HTERT RPE-1 (cell line): ENCODE data around the gene MRGPRF.

Source experiments
- in situ Hi-C: fragments of 300-500 bp; cut with MboI; formaldehyde crosslinking; loops from 4 replicates; pipeline ENCODE4 v1.14.3; 2020; ENCODE audit warnings: low sequenced_read_pairs

The MRGPRF gene

DNA sequence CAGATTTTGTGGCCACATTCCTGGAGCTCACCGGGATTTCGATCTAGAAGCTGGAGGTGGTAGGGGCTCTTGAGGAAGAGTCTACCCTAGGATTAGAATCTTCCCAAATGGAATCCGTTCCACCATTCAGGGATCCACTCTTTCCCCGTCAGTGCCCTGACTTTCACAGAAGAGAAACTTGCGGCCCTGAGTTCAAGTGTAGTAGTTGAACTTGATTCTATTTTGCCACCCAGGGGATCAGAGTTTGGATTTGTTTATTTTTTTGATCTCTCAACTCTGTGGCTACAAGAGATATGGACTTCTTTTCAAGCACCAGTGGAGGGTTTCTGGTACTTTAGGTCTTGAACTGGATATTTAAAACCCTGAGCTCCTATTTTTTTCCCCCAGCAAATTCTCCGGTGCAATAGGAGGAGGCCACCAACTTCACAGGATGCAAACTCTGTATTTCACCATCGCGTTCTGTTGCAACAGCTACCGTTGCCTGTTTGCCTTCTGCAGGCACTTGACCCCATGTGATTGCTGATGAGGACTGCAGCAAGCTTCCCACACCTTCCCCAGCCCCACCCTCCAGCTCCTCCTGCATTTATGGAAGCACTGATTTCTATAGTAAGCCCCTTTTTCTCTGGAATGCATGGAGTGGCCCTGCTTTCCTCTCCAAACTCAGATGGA, 14.8 kb upstream of the MRGPRF start:
- in situ Hi-C loops: no loop called here

DNA sequence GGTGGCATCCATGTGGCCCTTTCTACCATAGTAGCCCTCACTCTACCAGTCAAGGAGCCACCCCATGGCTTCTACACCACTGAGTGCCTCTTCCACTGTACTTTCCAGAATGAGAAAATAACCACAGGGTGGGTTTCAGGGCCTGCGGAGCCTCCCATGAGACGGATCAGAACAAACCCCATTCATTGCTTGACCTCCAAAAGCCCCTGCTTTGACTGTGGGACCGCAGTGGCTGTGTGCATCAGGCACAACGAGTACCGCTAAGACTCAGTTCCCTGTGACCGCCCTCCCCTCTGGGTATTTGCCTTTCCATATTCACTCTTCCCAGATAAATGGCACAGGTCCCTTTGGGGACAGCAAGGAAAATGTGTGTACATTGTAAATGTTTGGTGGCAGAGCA, 11.5 kb upstream of the MRGPRF start:
- in situ Hi-C loops: no loop called here

DNA sequence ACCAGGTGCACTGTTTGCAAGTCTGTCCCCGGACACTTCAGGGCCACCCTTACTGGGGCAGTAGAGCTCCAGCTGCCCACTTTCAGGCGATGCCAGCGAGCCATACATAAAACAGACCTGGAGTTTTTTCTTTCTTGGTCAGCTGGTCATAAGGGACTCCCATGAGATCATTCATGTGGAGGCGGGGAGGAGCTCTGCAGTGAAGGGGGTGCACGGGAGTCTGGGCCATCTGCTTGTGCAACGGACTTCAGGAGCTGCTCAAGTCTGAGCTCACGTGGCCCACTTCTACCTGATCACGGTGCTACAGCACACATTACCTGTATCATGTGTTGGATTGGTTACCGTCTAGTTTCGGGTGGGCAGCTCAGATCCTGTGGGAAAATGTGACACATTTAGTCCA, 9.2 kb upstream of the MRGPRF start:
- in situ Hi-C loops: no loop called here

DNA sequence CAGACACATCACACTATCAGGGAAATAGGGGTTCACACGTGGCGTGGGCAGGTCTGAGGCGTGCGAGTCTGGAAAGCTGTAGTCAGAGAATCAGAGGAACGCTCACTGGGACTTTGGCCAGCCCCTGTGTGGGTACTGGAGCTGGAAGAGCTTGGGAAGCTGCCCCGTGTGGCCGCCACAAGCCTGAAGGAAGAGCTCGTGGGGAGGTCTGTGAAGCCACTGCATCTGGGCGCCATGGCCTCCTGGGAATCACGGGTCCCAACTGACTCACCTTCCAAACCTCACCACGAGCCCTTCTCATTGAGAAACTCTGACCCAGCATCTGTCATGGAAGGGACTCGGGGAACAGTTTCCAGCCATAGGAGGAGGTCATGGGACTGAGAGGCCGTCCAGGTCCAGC, 5.9 kb upstream of the MRGPRF start:
- in situ Hi-C loops: no loop called here

DNA sequence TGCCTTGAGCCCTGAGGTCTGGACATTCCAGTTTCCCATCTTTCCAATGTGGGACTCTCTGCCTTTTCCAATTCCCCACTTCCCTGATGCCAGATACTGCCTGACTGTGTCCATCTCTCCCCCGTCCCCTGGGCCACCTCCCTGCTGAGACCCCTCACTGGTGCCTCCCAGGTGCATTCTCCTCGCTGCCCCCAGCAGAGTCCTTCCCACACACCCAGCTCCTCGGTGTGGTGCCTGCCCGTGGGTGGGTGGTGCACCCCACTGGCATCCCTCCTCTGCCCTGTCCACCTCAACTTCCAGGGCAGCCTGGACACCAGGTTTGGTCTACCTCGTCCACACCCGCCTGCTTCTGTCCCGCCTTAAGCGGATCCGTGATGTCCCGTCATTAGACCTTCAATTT, 4.9 kb upstream of the MRGPRF start:
- in situ Hi-C loops: no loop called here

DNA sequence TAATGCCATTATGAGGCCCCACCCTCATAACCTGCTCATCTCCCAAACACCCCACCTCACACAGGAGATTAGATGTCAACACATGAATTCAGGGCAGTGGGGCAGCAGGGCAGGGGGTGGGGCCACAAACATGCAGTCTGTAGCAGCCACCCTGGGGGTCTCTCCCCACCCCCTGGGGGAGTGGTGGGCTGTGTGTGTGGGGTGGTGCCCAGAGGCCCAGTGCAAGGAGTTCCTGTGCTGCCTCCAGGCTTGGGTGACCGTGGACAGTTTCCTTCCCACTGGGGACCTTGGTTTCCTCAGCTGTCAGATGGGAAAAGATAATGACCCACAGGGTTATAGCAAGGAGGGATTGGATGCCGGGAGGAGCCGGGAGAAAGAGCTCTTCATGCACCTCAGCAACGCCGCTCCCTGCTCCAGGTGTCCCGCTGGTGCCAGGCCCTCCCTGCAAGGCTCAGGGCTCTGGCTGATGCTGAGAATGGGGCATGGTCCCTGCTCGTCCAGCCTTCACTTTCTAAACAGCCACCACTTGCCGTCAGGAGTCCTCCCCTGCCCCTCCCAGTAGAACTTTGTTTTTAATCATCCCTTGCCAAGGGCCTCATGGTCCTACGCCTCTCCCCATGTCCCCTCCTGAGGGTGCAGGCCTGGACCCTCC, 2.0 kb upstream of the MRGPRF start:
- in situ Hi-C loops: no loop called here

DNA sequence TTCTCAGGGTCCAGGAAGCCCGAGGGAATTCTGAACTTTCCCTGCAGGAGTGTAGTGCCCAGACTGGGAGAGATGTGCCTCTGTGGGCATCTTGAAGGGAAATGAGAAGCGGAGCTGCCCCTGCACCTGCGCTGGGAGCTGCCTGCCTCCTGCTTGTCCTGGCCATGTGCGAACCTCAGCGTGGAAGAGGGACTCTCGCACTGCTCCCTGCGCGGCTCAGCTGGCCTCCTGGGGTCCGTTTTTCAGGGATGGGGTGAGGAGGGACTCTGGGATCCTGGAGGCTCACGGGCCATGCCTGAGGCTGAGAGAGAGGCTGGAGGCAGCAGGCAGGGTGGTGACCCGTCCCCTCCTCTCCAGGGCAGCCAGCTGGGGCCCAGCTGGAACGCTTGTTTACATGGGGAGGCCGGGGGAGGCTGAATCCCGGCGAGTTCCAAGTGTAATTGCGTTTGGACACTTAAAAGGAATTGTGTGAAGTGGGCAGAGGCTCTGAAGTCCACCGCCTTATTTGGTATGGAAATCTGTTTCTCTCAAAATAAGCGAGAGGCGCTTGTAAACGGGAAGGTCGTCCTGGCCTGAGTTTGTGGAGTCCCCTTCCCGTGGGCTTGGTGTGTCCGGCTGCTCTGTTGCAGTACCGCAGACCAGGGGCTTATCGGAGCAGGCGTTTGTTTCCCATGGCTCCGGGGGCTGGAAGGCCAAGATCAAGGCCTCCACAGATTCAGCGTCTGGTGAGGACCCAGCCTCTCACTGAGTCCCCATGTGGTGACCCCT, 1.2 kb upstream of the MRGPRF start:
- in situ Hi-C loops: no loop called here

DNA sequence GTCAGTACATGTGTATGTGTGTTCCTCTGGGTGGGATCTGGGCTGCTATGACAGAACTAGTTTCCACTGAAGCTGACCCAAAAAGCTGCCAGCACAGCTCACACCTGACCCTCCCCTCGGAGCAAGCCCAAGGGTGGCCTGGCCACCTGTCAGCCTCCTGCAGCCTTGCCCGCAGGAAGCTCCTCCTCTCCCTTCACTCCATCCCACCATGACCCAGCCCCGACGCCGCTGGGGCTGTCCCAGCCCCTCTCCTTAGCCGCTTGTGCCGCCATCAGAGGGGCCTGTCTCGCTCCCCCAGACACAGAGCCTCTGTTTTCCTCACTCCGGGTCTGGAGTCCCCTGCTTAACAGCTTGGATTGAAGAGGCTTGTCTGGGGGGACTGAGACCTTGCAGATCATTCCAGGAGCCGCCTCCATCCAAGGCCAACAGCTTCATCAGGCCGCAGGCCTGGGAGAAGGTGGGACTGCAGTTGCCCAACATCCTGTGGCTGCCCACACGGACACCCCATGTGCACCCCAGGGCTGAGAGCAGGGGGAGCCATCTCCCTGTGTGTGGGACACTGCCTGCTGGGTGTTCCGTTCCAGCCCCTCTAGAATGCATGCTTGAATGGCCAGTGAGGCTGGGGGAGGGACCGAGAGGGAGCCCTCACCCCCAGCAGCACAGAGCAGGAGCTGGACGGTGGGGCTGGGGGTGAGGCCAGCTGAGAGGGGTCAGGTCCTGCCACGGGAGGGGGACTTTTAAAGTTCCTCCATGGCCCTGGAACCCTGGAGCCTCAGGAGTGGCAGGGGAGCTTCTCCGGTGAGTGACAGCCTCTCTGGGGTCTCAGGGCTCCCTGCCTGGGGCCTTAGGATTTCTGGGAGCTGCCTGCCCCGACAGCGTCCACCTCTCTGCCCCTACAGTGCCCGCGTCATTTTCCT, 696 bp downstream of the MRGPRF start:
- in situ Hi-C loops: no loop called here

DNA sequence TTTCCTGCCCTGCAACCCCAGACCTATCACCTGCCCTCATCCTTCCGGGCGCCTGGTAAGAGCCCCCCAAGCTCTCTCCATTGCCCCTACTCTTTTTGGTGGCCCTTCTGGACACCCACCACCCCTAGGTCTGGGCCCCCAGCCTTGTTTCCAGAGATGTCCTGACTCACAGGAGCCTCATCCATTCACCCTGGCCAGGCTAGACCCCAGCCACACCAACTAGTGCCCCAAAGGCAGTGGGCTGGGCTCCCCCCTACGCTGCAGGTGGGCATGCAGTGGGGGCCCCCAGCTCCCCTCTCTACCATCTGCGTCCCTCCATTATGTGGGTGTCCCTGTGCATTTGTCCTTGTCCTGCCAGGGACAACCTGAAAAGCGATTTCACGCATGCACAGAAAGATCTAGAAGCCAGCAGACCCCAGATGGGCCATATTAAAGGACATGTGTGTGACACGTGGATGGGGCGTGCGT, 1.4 kb downstream of the MRGPRF start:
- in situ Hi-C loops: no loop called here

DNA sequence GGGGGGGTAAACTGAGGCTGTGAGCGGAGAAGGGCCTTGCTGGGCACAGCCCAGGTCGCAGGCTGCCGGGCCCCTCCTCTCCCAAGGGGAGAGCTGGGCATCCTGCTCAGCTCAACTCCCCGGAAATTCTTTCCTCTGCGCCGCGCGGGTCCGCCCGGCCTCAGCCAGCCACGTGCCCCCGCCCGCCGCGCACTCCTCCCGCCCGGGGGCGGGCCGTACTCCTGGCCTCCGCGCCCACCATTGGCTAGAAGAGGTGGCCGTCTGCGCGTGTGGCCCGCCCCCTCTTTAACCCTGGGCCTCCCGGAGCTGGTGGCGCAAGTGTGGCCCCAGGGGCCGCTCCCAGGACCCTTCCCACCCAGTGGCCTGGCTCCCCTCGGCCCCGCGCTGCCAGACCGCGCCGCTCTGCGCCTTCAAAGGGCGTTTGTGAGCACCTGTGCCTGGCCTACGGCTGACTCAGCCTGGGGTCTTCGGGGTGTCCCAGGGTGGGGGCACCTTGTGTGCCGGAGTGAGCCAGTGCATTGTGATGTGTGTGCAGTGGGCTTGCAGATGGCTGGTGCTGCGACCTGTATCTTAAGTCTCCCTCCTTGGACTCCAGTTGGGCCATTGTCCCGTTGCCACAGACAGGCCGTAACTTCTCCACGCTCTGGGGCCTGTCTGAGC, 2.0 kb downstream of the MRGPRF start:
- in situ Hi-C loops: no loop called here

DNA sequence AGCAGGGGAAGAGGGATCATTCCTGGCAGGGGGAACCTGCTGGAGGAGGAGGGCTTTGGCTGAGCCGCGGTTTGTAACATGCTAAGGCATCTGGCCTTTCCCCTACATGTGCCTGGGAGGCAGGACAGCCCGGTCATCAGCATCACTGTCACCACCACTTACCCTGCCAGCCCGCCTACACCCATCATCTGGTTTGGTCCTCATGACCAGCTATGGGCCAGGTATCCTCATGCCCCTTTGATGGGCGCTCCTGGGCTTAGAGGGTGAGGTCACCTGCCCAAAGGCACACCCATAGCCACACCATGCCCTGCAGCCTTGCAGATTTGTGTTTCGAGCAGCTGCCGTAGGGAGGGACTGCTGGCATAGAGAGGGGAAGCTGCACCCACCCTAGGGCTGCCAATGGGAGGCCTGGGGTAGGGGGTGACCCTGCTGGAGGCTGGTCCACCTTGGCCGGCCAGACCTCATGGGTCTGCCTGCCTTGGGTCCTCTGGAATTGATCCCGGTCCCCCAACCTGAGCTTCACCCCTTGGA, 2.6 kb downstream of the MRGPRF start:
- in situ Hi-C loops: no loop called here

DNA sequence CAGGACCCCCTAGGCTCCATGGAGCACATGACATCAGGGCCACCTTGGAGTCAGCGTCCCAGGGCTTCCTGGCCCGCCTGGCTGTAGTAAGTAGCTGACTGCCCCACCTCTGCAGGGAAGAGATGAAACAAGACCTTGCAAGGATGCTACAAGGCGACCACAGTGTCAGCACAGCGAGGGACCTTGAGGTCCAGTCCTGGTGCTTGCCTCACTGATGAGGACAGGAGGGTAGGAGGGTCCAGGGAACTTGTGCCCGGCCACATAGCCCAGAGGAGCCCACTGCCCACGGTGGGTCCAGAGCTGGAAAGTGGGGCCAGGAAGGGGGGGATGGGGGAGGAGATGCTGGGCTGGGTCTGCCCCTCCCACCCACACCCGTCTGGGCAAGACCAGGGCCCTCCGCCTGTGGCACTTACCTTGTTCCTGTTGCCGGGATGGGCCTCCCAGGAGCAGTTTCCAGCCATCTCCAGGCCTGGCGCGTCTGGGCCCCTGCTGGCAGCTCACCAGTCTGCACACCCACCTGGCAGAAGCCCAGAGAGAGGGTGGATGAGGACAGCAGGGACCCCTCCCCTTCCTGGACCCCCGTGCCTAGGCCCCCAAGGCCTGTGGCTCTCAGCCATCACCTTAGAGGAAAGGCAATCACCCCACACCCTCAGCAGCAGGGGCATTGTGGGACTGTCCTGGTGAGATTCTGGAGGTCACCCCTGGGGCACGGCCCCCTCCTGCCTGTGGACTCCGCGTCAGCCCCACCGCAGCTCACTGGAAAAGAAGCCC, 3.4 kb downstream of the MRGPRF start:
- in situ Hi-C loops: no loop called here

DNA sequence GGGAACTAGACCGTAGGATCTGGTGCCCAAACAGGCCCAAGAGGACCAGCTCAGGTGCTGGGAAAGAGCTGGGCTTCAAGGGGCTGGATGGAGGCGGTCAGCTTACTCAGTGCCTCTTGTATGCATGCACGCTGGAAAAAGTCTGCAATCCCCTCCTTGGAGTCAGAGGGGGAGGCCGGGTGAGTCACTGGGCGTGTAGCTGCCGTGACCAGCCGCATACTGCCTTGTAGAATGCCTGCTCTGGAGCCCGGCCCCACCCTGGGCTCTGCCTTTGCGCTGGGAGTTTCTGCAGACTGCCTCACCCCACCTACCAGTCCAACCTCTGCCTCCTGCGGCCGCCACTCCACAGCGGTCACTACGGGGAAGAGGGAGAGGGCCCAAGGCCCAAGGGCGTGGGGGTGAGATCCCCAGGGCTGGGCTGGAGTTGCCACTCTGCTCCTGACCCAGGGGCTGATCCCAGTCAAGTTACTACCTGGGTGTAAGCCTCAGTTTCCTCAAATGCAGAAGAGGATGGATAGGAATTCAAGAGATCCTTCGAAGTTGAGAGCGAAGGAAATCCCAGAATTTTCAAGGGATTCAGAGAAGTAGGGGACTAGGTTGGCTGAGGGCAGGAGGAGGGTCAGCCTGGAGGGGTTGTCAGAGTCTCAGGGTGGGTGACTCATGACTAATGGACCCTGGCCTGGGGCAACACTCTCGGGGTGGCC, 4.2 kb downstream of the MRGPRF start:
- in situ Hi-C loops: no loop called here

DNA sequence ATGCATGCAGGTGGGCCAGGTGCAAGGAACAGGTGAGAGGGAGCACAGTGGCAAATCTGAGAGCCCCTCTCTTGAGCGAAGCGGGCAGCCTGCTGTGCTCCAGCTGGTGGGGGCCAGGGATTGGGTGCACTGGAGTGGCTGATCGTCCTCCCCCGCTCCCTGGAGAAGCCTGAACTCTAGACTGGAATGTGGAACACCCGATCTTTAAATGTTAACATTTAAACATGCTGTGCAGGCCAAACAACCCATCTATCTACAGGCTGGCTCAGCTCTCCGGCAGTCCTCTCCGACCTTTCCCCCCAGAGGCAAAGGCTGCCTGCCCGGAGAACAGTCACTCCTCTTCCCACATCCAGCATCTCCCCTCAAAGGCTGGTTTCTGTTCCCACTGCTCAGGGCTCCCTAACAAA, 5.1 kb downstream of the MRGPRF start:
- in situ Hi-C loops: no loop called here

DNA sequence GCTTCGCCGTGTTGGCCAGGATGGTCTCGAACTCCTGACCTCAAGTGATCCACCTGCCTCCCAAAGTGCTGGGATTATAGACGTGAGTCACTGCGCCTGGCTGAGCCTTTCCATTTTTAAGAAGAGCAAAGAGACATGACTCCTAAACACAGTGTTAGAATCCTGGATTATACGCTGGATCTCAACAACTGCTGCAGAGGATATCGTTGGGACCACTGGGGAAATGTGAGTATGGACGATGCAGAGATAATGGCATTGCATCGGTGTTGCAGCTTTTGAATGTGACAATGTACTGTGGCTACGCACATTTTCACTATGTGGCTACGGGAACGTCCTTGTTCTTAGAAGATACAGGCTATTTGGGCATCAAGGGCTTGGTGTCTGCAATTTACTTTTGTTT, 6.2 kb downstream of the MRGPRF start:
- in situ Hi-C loops: no loop called here

DNA sequence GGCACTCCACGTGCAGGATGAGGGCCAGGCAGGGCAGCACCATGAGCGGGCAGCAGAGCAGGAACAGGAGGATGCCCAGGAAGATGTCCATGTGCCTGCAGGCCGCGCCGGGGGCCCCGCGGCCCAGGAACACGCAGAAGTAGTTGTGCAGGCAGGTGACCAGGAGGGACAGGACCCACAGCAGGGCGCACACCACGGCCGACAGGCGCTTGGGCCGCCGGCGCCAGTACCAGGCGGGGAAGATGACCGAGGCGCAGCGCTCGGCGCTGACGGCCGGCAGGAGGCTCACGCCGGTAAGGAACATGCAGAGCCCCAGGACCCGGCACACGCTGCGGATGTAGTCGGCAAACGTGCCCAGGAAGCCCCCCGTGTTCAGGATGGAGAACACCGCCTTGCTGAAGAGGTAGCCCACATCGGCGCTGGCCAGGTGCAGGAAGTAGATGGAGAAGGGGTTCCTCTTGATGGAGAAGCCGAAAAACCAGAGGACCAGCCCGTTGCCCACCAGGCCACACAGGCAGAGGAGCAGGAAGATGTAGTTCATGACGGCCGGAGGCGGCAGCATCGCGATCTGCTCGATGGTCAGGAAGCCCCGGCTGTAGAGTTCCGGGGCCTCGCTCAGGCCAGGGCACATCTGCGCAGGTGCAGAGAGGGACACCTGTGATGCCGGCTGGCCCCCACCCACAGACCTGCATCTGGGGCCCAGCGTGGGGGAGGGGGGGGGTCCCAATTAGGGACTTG, 7.2 kb downstream of the MRGPRF start:
- in situ Hi-C loops: no loop called here

DNA sequence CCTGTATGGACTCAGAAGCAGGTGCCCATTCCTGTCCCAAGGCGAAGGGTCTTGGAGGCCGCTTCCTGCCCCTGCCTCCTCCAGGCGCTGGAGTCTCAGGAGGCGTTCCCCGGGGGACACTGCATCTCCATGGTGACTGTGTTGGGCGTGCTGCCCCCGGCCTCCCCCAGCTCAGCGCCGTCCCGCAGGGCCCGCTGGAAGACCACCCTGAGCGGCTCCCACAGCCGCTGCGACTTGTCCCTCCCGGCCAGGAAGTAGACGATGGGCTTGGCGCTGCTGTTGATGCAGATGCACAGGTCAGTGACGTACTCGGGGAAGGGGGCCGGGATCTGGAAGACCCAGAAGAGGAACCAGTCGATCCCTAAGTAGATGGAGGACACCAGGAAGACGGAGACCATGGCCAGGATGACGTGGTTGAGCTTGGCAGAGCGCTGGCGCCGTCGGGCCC, 7.8 kb downstream of the MRGPRF start:
- in situ Hi-C loops: no loop called here
